Cardiac septum (tissue), 1 donor: ENCODE measurements around the gene WNT3. TPM values are rescaled to one million over a fixed set of nuclear protein-coding genes. Genes with fewer than 3 reads are reported as not detected.

Experiments
- DNase-seq: peaks from one replicate; pipeline ENCODE4 v3.0.0-alpha.2; 2020; ENCODE audit warnings: low spot score
- intact Hi-C: fragments of 100-400 bp; cut with DNase I; formaldehyde crosslinking; loops from one replicate; pipeline ENCODE4 v1.14.0; 2022
- total RNA-seq: library from RNA; stranded (reverse); fragmentation: NEBNext Ultra II Directional; extraction: Animal tissue kit (Norgen Biotek cat#: 25700); gene quantifications from one replicate; pipeline ENCODE4 v1.2.1, GENCODE V29; 2021
- donor health status: DM: no; HTN: no; CAD: no.

WNT3 gene
- total RNA-seq, 1 donor from 2014 or later = 0.89 TPM

GRCh38 chr17:46751425-46751824 is 67.1 kb downstream of the WNT3 start:
- intact Hi-C loops = no loop called here
- no peak for DNase-seq

DNA sequence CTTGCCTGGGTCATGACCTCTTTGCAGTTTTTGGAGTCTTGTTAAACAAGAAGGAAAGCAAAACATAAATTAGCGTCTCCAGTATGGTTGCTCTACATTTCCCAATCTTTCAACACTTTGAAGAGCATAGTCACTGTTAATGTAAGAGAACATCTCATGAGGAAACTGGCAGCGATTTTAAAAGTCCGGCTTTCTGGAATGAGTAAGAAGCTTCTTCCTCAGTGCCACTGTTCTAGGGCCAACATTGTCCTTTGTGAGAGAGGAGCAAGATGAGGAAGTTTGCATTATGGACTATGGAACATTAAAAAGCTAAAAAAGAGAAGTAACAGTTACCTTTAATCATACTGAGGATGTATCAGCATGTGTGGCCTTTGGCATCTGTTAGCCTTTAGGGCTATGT is 73.1 kb downstream of the WNT3 start:
- DNase-seq = no peak
- intact Hi-C loops = no loop called here

DNA sequence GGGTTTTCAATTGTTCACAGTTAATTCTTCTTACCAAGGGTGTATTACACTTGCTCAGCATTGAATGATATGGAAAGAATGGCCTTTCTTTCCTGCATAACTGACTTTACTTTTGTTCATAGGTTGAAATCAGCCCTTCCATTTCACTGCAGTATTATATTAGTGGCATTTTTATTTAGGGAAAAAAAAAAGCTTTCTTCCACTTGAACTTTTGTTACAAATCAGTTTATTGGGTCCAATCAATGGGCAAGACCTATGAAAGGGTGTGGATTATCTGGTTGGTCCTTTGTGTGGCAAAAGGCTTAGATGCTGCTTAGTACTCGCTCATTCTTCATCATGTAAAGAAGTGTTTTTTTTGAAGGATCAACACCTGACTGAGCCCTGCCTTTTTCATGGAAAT is 74.1 kb downstream of the WNT3 start:
- intact Hi-C loops = no loop called here
- no peak for DNase-seq

DNA sequence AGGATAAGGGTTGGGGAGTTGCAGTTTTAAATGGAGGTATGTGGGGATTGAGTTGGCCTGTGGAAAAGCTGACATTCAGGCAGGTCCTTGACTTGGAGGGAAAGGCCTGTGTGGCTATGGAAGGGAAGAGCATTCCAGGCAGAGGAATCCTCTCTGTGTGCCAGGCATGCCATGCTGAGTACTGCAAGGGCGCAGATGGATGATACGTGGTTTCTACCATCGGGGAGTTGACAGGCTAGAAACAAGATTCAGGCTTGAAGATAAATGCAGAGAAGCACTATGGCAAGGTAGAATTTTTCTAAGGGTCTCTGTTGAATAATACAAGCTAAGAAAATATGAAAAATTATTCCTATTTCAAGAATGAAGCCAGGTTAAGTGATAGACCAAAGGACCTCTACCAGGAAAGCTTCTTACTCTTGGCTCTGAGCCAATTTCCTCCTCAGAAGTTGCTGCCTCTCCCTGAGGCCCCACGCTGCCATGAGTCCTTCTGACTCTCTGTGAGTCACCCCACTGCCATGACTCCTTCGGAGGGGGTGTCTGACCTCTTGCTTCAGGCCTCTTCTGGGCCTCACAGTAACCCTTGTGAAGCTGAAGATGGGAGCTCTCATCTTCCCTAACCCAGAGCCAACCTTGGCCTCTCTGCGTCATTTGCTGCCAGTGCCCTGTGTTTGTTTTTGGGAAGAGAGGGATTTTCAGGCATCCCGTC is 75.8 kb downstream of the WNT3 start:
- intact Hi-C loops = loop anchor here (2.0 kb wide), 1 partner anchor 22 kb away; no protein-coding TSS in a partner anchor
- DNase-seq = no peak

GRCh38 chr17:46741122-46741730 is 77.3 kb downstream of the WNT3 start:
- no peak for DNase-seq
- intact Hi-C loops = no loop called here

DNA sequence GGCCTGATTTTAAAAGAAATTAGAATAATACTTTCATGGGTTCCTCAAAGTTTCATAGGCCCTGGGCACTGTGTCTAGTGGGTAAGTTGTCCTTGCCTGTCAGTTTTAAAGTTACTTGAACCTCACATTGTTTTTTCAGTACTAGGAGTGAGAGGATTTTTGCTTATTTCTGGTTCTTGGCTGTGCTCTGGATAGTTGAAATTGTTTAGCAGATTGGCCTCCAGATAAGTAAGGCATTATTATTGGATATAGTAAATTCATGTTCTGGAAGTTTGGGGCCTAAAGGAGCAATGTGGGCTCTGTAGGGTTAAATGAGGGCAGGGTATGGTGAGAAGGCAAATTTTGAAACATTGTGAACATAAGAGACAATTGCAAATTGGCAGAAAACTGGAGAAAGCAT is 78.5 kb downstream of the WNT3 start:
- intact Hi-C loops = loop anchor here (5.0 kb wide), 1 partner anchor 47 kb away; no protein-coding TSS in a partner anchor
- DNase-seq = no peak

DNA sequence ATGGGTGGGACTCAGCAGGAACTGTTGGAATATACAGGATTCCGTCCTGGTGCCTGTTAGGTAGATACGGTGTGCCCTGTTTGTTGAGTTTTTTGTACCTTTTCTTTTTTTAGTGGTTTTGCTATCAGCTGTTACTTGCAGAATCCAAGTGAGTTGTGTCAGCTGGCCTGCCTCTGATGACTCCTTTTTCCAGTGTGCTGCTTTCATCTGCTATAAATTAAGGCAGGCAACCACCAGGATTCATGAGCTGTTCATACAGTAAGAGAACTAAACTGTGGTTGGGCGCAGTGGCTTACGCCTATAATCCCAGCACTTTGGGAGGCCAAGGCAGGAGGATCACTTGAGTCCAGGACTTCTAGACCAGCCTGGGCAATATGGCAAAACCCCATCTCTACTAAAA is 79.9 kb downstream of the WNT3 start:
- DNase-seq = no peak
- intact Hi-C loops = loop anchor here (5.0 kb wide), 1 partner anchor 49 kb away; no protein-coding TSS in a partner anchor

DNA sequence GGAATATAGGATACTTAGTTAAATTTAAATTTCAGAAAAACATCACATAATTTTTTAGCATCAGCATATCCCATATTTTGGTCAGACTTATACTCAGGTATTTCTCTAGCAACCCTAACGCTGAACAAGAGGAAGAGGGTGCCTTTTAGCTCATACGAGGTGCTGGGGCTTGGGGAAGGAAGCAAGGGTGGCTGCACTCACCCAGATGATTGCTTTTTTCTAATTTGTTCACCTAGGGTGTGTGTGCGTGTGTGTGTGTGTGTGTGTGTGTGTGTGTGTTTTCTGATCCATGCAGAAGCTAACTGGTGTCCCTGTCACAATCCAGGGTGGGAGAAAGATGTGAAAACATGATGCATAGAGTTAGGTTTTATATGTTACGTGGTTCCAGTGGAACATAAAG is 81.2 kb downstream of the WNT3 start:
- no peak for DNase-seq
- intact Hi-C loops = loop anchor here (5.0 kb wide), 1 partner anchor 50 kb away; no protein-coding TSS in a partner anchor

DNA sequence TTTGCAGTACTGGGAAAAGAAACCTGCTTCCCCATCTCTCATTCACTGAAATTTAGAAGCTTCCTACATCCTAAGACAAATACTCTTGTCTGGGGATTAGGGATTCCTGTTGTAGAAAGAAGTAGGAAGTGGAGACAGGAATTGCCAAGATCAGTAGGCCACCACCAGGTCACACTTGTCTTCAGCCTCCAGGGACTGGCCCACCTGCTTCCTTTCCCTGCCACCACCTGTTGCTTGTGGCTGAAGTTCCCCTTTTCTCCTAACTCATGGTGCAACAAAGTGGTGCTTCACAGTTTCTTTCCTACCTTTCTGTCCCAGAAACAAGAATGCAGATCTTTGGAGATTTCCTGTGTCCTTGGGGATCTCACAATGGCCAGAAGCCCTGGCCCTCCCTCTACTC is 82.4 kb downstream of the WNT3 start:
- intact Hi-C loops = loop anchor here (5.0 kb wide), 1 partner anchor 51 kb away; no protein-coding TSS in a partner anchor
- no peak for DNase-seq

GRCh38 chr17:46733837-46734475 is 84.5 kb downstream of the WNT3 start:
- intact Hi-C loops = no loop called here
- DNase-seq = no peak

DNA sequence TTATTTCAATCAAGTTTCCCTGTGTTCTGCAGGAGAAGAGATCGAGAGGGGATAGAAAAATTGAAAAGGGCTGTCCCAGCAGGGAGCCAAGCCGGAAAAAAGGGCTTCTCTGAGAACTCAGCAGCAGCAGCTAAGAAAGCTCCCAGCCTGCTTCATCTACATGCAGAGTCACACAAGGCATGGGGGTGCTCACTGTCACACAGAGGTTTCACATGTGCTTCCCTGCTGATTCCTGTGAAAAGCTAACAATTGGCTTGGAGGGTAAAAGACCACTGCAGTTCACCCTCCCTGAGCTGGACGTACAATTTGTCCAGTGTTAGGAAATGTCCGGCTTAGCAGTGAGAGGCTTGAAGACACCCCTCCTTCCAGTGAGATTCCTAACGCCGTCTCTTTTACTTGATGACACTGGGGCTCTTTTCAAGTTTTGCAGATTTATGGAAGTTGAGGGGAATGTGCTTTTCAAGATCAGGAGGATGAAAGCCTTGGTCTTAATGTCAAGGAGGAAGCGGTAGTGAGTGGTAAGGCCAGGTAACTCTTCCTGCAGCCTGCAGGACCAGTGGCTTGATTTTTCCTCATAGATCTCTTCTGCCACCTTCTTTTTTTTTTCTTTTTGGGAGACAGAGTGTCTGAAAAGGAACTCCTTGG is 85.6 kb downstream of the WNT3 start:
- intact Hi-C loops = no loop called here
- no peak for DNase-seq

- no peak for DNase-seq
- intact Hi-C loops = no loop called here
Observed at GRCh38 chr17:46732160-46732559, 86.3 kb downstream of the WNT3 start.

- intact Hi-C loops = no loop called here
- no peak for DNase-seq
Observed at GRCh38 chr17:46730679-46731078, 87.8 kb downstream of the WNT3 start.

DNA sequence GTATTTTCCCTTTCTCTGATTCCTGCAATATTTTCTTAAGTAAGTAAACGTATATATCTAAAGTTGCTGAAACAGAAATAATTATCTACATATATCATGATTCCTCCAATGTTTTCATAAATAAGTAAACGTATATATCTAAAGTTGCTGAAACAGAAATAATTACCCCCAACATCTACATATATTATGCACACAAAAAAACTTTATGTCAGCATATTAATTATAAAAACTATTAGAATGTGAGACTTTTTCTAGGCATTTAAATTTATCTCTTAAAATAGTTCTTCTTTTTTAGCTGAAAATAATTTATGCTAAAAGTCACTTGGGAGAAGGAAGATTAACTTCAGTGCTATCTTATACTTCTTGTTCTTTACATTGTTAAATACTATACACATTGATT is 88.5 kb downstream of the WNT3 start:
- intact Hi-C loops = no loop called here
- DNase-seq = no peak

DNA sequence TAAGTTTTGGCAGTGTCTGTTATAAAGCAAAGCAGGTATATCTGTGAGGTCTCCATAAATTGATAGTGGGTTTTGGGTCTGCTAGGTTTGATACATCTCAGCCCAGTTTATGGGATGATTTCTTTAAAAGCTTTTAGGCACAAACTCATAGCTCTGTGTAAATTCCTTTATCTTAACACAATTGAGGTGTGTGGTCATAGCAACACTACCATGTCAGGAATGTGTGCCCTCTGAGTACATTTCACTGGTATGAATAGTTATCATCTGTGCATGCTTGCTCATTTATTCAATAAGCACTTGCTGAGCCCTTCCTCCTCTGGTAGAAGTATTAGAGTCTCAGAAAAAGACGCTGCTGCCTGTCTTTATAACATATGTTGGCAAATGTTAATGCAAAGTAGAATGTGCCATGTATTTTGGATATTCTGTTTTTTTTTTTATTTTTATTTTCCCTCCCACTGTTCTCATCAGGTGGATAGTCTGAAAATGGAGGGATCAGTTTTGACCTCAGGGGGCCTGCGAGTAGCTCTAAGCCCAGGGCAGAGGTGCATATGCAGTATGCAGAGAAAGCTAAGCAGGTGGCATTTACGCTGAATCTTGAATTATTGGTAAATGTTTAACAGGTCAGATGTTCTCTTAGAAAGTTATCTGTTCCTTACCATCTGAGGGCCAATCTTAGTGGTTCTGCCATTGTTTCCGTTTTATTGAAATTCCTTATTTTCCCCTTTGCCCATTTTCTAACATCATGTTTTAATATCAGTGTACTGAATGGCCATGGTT is 90.7 kb downstream of the WNT3 start:
- DNase-seq = no peak
- intact Hi-C loops = no loop called here

DNA sequence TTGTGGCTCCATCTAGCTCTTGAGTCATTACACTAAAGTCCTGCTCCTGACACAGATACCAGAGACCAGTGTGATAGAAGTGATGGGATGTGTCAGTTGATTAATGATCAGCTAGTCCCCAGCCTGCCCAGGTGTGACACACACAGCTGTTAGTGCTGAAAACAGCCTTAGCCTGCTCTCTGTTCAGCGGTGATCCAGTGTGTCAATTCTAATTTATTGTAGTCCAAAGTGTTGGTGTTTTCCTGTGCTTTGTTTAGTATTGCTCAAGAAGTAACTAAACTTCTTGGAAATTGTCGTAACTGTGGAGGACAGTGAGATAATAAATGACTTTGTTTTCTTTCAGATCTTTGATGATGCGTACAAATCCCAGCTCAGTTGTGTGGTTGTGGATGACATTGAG is 92.3 kb downstream of the WNT3 start:
- intact Hi-C loops = no loop called here
- no peak for DNase-seq

GRCh38 chr17:46722662-46723285 is 95.7 kb downstream of the WNT3 start:
- DNase-seq = no peak
- intact Hi-C loops = no loop called here

DNA sequence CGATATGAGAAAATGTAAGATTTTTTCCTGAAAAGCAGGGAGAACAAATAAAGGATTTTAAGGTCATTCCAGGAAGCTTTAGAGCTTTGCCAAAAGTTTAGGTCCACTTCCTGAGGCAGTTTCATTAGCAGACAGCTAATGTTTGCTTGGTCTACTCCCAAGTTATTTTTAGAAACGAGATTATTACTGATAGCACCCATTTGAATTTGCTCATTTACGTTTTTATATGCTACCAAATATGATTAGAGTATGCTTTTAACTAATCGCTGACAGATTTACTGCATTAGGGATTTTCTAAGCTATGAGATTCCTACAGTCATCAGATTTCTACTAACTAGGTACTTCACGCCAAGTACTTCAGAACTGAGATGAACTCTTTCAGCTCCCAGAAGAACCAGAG is 98.1 kb downstream of the WNT3 start:
- intact Hi-C loops = no loop called here
- DNase-seq = no peak

GRCh38 chr17:46719891-46720290 is 98.6 kb downstream of the WNT3 start:
- intact Hi-C loops = no loop called here
- DNase-seq = no peak
